Liver (tissue), 9 donors: ENCODE results near the gene AGT. TPM values are rescaled to one million over a fixed set of nuclear protein-coding genes. Genes with fewer than 3 reads are reported as not detected.

Experiments used
- DNase-seq: peaks from one replicate; pipeline ENCODE4 v3.0.0-alpha.2; 2017; ENCODE audit warnings: low spot score
- H3K27ac ChIP-seq, 2 donors: one replicate each; pipeline ENCODE4 v1.7.0; 2013; ENCODE audit warnings: inconsistent platforms in 2 of 2, low read length in 2 of 2, control low read depth in 1 of 2, low read depth in 1 of 2, mild to moderate bottlenecking in 1 of 2
- H3K27me3 ChIP-seq, 4 donors: one replicate each; pipeline versions ENCODE4 v1.6.1 to v1.7.0; 2013; ENCODE audit warnings: low read length in 3 of 4, inconsistent platforms in 1 of 4, mild to moderate bottlenecking in 1 of 4, moderate library complexity in 1 of 4; ENCODE audit not compliant: control insufficient read depth in 4 of 4, insufficient read depth in 4 of 4
- H3K36me3 ChIP-seq, 4 donors: one replicate each; pipeline versions ENCODE4 v1.6.1 to v1.7.0; 2013; ENCODE audit warnings: low read length in 3 of 4, mild to moderate bottlenecking in 3 of 4, low read depth in 1 of 4, moderate library complexity in 1 of 4; ENCODE audit not compliant: control insufficient read depth in 4 of 4, insufficient read depth in 3 of 4
- H3K4me1 ChIP-seq, 4 donors: one replicate each; pipeline versions ENCODE4 v1.6.1 to v1.7.0; 2013; ENCODE audit warnings: low read length in 3 of 4, mild to moderate bottlenecking in 3 of 4, moderate library complexity in 1 of 4; ENCODE audit not compliant: control insufficient read depth in 4 of 4, insufficient read depth in 4 of 4
- H3K4me3 ChIP-seq, 3 donors: one replicate each; pipeline versions ENCODE4 v1.6.1 to v1.7.0; 2013; ENCODE audit warnings: low read length in 3 of 3, control low read depth in 1 of 3, low read depth in 1 of 3, mild to moderate bottlenecking in 1 of 3
- H3K9ac ChIP-seq, 2 donors: one replicate each; pipeline ENCODE4 v1.7.0; 2013; ENCODE audit warnings: low read length in 2 of 2, mild to moderate bottlenecking in 2 of 2, moderate library complexity in 2 of 2, control low read depth in 1 of 2, low read depth in 1 of 2
- H3K9me3 ChIP-seq, 4 donors: one replicate each; pipeline versions ENCODE4 v1.6.1 to v1.7.0; 2013; ENCODE audit warnings: low read length in 3 of 4; ENCODE audit not compliant: control insufficient read depth in 4 of 4
- CTCF ChIP-seq: fragments of 150-350 bp; IDR thresholded peaks from 2 replicates; pipeline ENCODE4 v1.5.1; 2017; ENCODE audit warnings: improper control_type of control experiment, low read depth, low read length; ENCODE audit not compliant: missing input control
- EGR1 ChIP-seq, 2 donors: IDR thresholded peaks; 2 replicates each; pipeline ENCODE4 v1.6.1; 2016 to 2018; ENCODE audit warnings: antibody characterized with exemption in 2 of 2, low read depth in 2 of 2
- FOXA2 ChIP-seq: IDR thresholded peaks from 2 replicates; pipeline ENCODE4 v1.6.1; 2016; ENCODE audit warnings: antibody characterized with exemption
- GABPA ChIP-seq, 2 donors: IDR thresholded peaks in 1 of 2; conservative IDR thresholded peaks in 1 of 2; 2 replicates each; pipeline ENCODE4 v1.6.1; 2016; ENCODE audit warnings: antibody characterized with exemption in 2 of 2, mild to moderate bottlenecking in 1 of 2, moderate library complexity in 1 of 2
- HNF4A ChIP-seq, 2 donors: conservative IDR thresholded peaks; 2 replicates each; pipeline ENCODE4 v1.6.1; 2016; ENCODE audit warnings: antibody characterized with exemption in 2 of 2, mild to moderate bottlenecking in 2 of 2
- JUND ChIP-seq, 2 donors: IDR thresholded peaks; 2 replicates each; pipeline ENCODE4 v1.6.1; 2016; ENCODE audit warnings: antibody characterized with exemption in 2 of 2
- NR2F2 ChIP-seq: IDR thresholded peaks from 2 replicates; pipeline ENCODE4 v1.6.1; 2016; ENCODE audit warnings: antibody characterized with exemption
- REST ChIP-seq: IDR thresholded peaks from 2 replicates; pipeline ENCODE4 v1.6.1; 2016; ENCODE audit warnings: antibody characterized with exemption, mild to moderate bottlenecking
- TAF1 ChIP-seq: conservative IDR thresholded peaks from 2 replicates; pipeline ENCODE4 v1.6.1; 2016; ENCODE audit warnings: antibody characterized with exemption, mild to moderate bottlenecking
- YY1 ChIP-seq: IDR thresholded peaks from 2 replicates; pipeline ENCODE4 v1.6.1; 2016; ENCODE audit warnings: antibody characterized with exemption, mild to moderate bottlenecking
- ZBTB33 ChIP-seq: IDR thresholded peaks from 2 replicates; pipeline ENCODE4 v1.6.1; 2016; ENCODE audit warnings: antibody characterized with exemption
- WGBS: extraction: QIAGEN DNeasy Blood & Tissue Kit; methylation state at CpG from one replicate; pipeline ENCODE4 v1.1.7; 2013; 5-methylcytosine and 5-hydroxymethylcytosine counted together
- polyA plus RNA-seq, 2 donors: library from polyadenylated mRNA; stranded (reverse) in 1 of 2; unstranded in 1 of 2; fragments of 200-250 nt in 1 of 2; fragments of >200 nt in 1 of 2; fragmentation: Nextera tagmentation in 1 of 2; extraction: Ambion mirVana in 1 of 2; gene quantifications; one replicate each; pipeline versions ENCODE4 v1.2.1 to v1.2.3, GENCODE V29; 2013 to 2015
- total RNA-seq, 2 donors: library from RNA; depleted of rRNA; stranded (reverse); fragments of >200 nt; gene quantifications; one replicate each; pipeline ENCODE4 v1.2.3, GENCODE V29; 2014
- donor health status: healthy.
- donor health status: healthy.
- donor health status: healthy.
- donor health status: healthy.
- donor health status: healthy.

Gene AGT
- total and polyA plus RNA-seq, 4 donors = 1,430 to 5,119 (median 2,089) TPM

- TF ChIP-seq HNF4A (conservative IDR thresholded peaks at IDR 0.05) (peak in 1 of 2 donors; percentile 24), YY1 (no peak), ZBTB33 (no peak)
Measured at GRCh38 chr1:230702934-230703678, 10.8 kb downstream of the AGT start (continued).

GRCh38 chr1:230701895-230702768 lies 11.8 kb downstream of the AGT start:
- Histone ChIP-seq H3K9me3 (no peaks in the 10 kb centered on the region), H3K9ac (no peak overlapping the region), H3K4me3 (no peak overlapping the region), H3K27me3 (no peaks in the 10 kb centered on the region), H3K4me1 (peaks cover 2 to 16% (median 6%) of the 10 kb centered on the region in 4 donors), H3K27ac (no peak overlapping the region), H3K36me3 (peaks cover 10 to 52% (median 37%) of the 10 kb centered on the region in 4 donors)
- DNase-seq = no peak
- TF ChIP-seq JUND (IDR thresholded peaks at IDR 0.05) = peak in 1 of 2 donors; percentile 42
- TF ChIP-seq TAF1 = no peak
- peak; percentile 5 for TF ChIP-seq NR2F2
- no peak for TF ChIP-seq YY1
- no peak for TF ChIP-seq GABPA (IDR thresholded peaks at IDR 0.05 in 1 of 2, conservative IDR thresholded peaks at IDR 0.05 in 1 of 2)
- no peak for TF ChIP-seq REST
- TF ChIP-seq FOXA2 = no peak
- TF ChIP-seq CTCF = no peak
- TF ChIP-seq ZBTB33 = no peak
- peak in 1 of 2 donors; percentile 21 for TF ChIP-seq EGR1 (IDR thresholded peaks at IDR 0.05; ENCODE audit: low read depth in 2 of 2)
- peak in 1 of 2 donors; percentile 54 for TF ChIP-seq HNF4A (conservative IDR thresholded peaks at IDR 0.05)
- 89% methylated on average over 19 of the region's 19 CpGs for WGBS
